ENCODE results near the gene VTI1A.

Gene VTI1A

GRCh38 chr10:112433136-112433535 is 13.9 kb upstream of the VTI1A start:
- DNase-seq (ENCODE audit: insufficient read length, low spot score) (no peak), FAIRE-seq (no peak)

GRCh38 chr10:112434988-112435619 is 11.9 kb upstream of the VTI1A start:
- TF ChIP-seq, protein P1, sequence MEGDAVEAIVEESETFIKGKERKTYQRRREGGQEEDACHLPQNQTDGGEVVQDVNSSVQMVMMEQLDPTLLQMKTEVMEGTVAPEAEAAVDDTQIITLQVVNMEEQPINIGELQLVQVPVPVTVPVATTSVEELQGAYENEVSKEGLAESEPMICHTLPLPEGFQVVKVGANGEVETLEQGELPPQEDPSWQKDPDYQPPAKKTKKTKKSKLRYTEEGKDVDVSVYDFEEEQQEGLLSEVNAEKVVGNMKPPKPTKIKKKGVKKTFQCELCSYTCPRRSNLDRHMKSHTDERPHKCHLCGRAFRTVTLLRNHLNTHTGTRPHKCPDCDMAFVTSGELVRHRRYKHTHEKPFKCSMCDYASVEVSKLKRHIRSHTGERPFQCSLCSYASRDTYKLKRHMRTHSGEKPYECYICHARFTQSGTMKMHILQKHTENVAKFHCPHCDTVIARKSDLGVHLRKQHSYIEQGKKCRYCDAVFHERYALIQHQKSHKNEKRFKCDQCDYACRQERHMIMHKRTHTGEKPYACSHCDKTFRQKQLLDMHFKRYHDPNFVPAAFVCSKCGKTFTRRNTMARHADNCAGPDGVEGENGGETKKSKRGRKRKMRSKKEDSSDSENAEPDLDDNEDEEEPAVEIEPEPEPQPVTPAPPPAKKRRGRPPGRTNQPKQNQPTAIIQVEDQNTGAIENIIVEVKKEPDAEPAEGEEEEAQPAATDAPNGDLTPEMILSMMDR (IDR thresholded peaks at IDR 0.05; ENCODE audit: insufficient read depth, missing control alignments) = peak; percentile 36
- FAIRE-seq (no peak), DNase-seq (ENCODE audit: insufficient read length, low spot score) (no peak)

More at GRCh38 chr10:112433136-112433535, 13.9 kb upstream of the VTI1A start:
- TF ChIP-seq, protein P1 (IDR thresholded peaks at IDR 0.05; ENCODE audit: insufficient read depth, missing control alignments) = no peak

GRCh38 chr10:112438356-112438755 is 8.7 kb upstream of the VTI1A start:
- DNase-seq (ENCODE audit: insufficient read length, low spot score) = no peak
- TF ChIP-seq, protein P1 (IDR thresholded peaks at IDR 0.05; ENCODE audit: insufficient read depth, missing control alignments) = no peak
- no peak for FAIRE-seq

GRCh38 chr10:112441520-112441919 is 5.5 kb upstream of the VTI1A start:
- DNase-seq (ENCODE audit: insufficient read length, low spot score) = no peak
- no peak for FAIRE-seq
- TF ChIP-seq, protein P1 (IDR thresholded peaks at IDR 0.05; ENCODE audit: insufficient read depth, missing control alignments) = no peak

DNA sequence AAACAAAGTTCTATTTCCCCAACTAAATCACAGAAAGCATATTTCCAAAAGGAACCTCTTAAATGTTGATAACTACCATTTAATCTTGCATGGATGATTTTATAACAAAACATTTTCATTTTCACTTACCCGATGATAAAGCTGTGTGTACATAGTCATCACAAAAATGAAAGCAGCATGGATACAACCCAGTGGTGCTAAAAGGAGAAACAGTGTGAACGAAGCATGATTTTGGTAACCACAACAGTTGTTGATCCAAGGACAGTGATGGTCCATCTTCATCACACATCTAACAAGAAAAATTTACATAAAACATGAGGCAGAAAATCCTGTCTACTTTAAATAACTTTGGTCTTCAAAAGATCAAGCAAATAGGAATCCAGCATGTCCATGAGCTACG is 5.0 kb upstream of the VTI1A start:
- no peak for FAIRE-seq
- TF ChIP-seq, protein P1 (IDR thresholded peaks at IDR 0.05; ENCODE audit: insufficient read depth, missing control alignments) = no peak

GRCh38 chr10:112446055-112446854 is 760 bp upstream of the VTI1A start:
- TF ChIP-seq, protein P1 (IDR thresholded peaks at IDR 0.05; ENCODE audit: insufficient read depth, missing control alignments) = no peak
- DNase-seq (ENCODE audit: insufficient read length, low spot score) (no peak), FAIRE-seq (no peak)

More for the DNA sequence above, 5.0 kb upstream of the VTI1A start:
- DNase-seq (ENCODE audit: insufficient read length, low spot score) = no peak

DNA sequence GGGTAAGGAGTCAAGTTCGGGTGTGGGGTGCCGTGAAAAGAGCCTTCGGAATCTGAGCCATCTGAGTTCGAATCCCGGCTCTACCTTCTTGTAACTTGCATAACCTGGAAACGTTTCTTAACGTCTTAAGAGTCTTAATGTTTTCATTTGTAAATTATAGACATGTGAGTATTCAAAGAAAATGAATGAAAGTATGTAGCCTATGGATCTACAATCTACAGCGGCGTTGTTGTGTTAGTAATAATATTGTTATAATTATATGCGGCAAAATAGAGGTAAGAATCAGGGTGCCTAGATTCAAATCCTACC is 559 bp downstream of the VTI1A start:
- TF ChIP-seq, protein P1 (IDR thresholded peaks at IDR 0.05; ENCODE audit: insufficient read depth, missing control alignments) = no peak
- no peak for DNase-seq (ENCODE audit: insufficient read length, low spot score)
- FAIRE-seq = no peak
